Measurements from ENCODE around the gene LRRC7.

GRCh38 chr1:69673321-69673720, 105.6 kb downstream of the LRRC7 start:
- TF ChIP-seq ZBTB33 (CRISPR knock-in tag; IDR thresholded peaks at IDR 0.05): no peak
- no peak for TF ChIP-seq MBD4 (IDR thresholded peaks at IDR 0.05; ENCODE audit: borderline replicate concordance, low read length)
- no peak for TF ChIP-seq ZNF407 (CRISPR knock-in tag; IDR thresholded peaks at IDR 0.05; ENCODE audit: not compliant biosample characterization)
- no peak for TF ChIP-seq KDM3A (CRISPR knock-in tag; IDR thresholded peaks at IDR 0.05; ENCODE audit: low read depth)
- no peak for TF ChIP-seq EP300 (IDR thresholded peaks at IDR 0.05; ENCODE audit: low read depth in 2 of 2, low read length in 2 of 2)
- TF ChIP-seq EP300 (CRISPR knock-in tag; IDR thresholded peaks at IDR 0.05; ENCODE audit: borderline replicate concordance): no peak
- no peak for TF ChIP-seq ZNF530 (CRISPR knock-in tag; IDR thresholded peaks at IDR 0.05; ENCODE audit: low read depth)
- no peak for TF ChIP-seq POLR2A (IDR thresholded peaks at IDR 0.05; ENCODE audit: insufficient read depth in 1 of 2, low read depth in 2 of 2, low read length in 2 of 2)
- no peak for TF ChIP-seq ZKSCAN8 (CRISPR knock-in tag; IDR thresholded peaks at IDR 0.05; ENCODE audit: borderline replicate concordance)
- no peak for TF ChIP-seq TCF7L2 (IDR thresholded peaks at IDR 0.05; ENCODE audit: low read depth, low read length)
- TF ChIP-seq SIN3A (IDR thresholded peaks at IDR 0.05; ENCODE audit: borderline replicate concordance, low read depth, low read length): no peak
- no peak for TF ChIP-seq MTERF4 (CRISPR knock-in tag; IDR thresholded peaks at IDR 0.05)
- no peak for TF ChIP-seq IRF9 (CRISPR knock-in tag; IDR thresholded peaks at IDR 0.05; ENCODE audit: borderline replicate concordance)
- no peak for TF ChIP-seq PRDM10 (CRISPR knock-in tag; IDR thresholded peaks at IDR 0.05; ENCODE audit: low read depth)
- no peak for TF ChIP-seq KDM5A (IDR thresholded peaks at IDR 0.05; ENCODE audit: borderline replicate concordance, low read length)

Data from HepG2 (cell line).